Pulmonary artery endothelial cell (primary cell): Measurements from ENCODE around the gene TESMIN. TPM values are rescaled to one million over a fixed set of nuclear protein-coding genes. Genes with fewer than 3 reads are reported as not detected.

Experiments
- DNase-seq: peaks from one replicate; pipeline ENCODE4 v3.0.0-alpha.2; 2011; ENCODE audit warnings: low read depth, low spot score
- total RNA-seq: library from RNA; depleted of rRNA; stranded (reverse); fragments of >200 nt; gene quantifications from 2 replicates; pipeline ENCODE4 v1.2.3, GENCODE V29; 2014

TESMIN gene
- total RNA-seq, result 1.5 and 1.9 TPM in 2 replicates

DNA sequence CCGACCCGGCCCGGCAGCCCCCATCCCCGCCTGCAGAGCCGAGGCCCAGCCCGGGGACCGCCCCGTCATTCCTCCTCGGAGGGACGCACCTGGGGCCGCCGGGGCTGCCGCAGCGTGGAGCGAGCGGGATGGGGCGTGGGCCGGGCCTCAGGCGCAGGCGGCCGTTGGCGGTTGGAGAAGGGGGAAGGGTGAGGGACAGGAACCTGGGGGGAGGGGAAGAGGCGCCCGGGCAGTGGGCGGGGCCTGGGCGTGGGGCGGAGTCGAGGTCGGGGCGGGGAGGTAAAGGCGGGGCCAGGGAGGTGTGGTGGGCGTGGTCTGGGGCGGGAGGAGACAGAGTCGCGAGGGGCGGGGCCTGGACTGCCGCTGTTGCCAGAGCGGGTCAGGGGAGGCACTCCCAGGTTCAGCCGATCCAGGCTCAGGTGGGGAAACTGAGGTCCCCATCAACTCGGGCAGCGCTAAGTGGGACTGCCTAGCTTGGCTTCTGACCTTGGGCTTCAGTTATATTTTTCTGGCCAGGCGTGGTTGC, at the start of gene TESMIN:
Gene TESMIN (minus strand): TSS at position 190 of the 526 bp plus-strand sequence. CDS start 860 bp downstream, outside the sequence.
- peak; percentile 7 for DNase-seq

- DNase-seq, result no peak
Measured at GRCh38 chr11:68798221-68798813, 47.0 kb upstream of the TESMIN start.

DNA sequence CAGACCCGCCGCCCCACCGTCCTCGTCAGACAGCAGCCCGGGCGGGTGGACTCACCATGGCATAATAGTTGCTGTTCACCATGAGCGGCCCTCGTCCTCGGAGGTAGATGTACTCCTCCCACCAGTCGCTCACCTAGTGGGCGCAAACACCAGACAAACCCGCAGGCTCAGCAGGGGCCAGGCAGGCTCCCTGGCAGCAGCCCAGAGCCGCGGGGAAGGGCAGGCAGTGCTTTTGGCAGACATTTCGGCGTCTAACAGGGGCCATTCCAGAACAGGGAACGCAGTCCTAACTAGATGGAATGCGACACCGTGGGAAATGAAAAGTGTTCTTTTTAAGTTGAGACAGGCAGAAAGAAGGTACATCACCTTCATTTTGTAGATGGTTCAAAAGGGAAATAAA, 45.5 kb upstream of the TESMIN start:
- DNase-seq, result no peak

DNA sequence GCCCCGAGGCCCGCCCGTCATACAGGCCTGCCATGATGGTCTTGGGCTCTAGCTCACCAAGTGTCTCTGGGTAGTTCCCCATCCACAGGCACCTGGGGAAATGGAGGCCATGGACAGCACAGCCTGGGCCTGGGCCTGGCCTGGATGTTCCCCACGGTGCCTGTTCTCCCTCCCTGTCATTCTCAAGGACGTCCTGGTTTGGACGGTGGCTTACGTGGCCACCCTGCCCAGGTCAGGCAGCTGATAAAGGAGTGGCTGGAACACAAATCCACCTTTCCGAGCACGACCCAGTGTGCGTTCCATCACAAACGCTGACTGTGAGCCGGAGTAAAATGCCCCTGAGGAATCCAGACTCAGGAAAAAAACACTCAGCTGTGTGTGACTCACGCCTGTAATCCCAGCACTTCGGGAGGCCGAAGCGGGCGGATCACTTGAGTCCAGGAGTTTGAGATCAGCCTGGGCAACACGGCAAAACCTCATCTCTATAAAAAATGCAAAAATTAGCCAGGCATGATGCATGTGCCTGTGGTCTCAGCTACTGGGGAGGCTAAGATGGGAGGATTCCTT, 41.2 kb upstream of the TESMIN start:
- DNase-seq, result no peak

- no peak for DNase-seq
Measured at GRCh38 chr11:68784653-68785052, 33.3 kb upstream of the TESMIN start.

DNA sequence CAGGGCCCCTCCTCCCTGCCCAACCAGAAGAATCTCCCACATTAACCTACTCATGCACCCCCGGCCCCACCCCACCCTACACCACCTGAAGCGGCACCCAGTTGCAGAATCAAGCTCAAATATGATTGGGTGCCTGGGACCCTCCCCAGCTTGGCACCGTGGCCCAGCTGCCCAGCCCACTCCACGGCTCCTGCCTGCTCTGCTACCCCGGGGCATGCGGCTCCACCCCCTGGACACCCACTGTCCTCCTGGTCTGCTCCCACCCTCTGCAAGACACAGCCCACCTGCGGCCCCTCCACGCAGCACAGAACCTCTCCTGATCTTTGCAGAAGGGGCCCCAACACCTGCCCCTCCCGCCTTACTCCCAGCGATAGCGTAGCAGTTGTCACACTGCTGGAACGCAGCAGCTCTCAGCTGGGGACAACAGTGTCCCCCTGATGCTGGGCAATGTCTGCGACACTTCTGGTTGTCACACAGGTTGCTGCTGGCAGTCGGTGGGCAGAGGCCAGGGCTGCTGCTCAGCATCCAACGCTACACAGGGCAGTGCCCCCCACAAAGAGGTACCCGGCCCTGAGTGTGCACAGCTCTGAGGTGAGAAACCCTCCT, 32.0 kb upstream of the TESMIN start:
- DNase-seq, result no peak

- no peak for DNase-seq
Measured at GRCh38 chr11:68782711-68783110, 31.4 kb upstream of the TESMIN start.

DNA sequence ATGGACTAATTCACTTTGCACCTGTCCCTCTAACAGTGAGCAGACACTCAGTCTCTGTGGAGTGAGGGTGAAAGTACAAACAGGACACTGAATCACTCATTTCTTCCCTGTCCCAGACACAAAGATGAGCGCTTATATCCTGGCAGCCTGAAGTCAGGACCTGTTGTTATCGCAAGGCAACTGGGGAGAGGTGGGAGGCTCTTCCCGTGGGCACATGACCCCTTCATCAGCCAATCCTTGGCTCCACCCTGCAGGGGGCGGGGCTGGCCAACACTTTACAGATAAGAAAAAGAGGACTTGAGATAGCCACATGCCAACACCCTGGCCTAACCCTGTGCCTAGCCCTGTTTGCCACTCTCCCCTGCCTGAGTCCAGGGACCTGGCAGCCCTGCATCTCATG, 29.5 kb upstream of the TESMIN start:
- DNase-seq, result peak; percentile 5

- no peak for DNase-seq
Measured at GRCh38 chr11:68778205-68778604, 26.9 kb upstream of the TESMIN start.

- DNase-seq, result no peak
Measured at GRCh38 chr11:68776442-68777235, 25.3 kb upstream of the TESMIN start.

- no peak for DNase-seq
Measured at GRCh38 chr11:68775951-68776388, 24.6 kb upstream of the TESMIN start.

- no peak for DNase-seq
Measured at GRCh38 chr11:68774194-68774585, 22.9 kb upstream of the TESMIN start.

- DNase-seq, result no peak
Measured at GRCh38 chr11:68773521-68774193, 22.3 kb upstream of the TESMIN start.

DNA sequence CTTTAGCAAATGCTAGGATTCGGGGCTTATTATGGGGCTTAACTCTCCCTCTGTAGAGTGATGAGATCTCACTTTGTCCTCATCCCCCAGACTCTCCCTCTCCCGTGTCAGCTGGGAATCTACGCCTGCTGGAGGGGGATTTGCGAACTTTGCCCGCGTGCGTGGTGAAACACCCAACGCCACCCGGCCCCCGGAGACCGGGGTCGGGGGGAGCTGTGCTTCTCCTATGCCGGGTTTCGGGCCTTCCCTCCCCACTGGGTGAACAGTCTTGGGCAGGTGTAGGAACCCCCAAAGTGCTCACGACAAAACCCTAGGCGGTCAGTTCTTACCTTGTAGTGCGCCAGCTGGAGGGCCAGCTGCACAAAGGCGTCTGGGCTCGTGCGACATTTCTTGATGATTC, 21.6 kb upstream of the TESMIN start:
- DNase-seq, result no peak

- DNase-seq, result no peak
Measured at GRCh38 chr11:68770781-68771180, 19.5 kb upstream of the TESMIN start.

- no peak for DNase-seq
Measured at GRCh38 chr11:68767672-68768071, 16.4 kb upstream of the TESMIN start.

- DNase-seq, result no peak
Measured at GRCh38 chr11:68766786-68767185, 15.5 kb upstream of the TESMIN start.

DNA sequence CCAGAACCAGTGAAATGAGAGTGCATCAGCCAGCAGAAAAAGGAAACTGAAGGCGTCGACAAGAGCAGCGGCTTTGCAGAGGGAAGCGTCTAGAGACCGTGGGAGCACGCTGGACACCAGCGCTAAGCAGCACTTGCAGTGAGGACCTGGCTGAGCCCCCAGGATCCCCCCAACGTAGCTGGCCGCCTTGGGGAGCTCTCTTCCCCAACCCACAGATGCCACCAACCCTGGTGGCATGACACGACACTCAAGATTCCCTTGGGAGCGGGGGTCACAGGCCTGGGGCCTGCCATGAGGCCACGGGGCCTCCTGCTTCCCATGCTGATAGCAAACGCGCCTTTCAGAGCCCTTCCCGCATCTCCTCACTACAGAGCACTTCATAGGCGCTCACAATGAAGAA, 13.4 kb upstream of the TESMIN start:
- DNase-seq, result no peak

- no peak for DNase-seq
Measured at GRCh38 chr11:68763926-68764657, 12.8 kb upstream of the TESMIN start.

DNA sequence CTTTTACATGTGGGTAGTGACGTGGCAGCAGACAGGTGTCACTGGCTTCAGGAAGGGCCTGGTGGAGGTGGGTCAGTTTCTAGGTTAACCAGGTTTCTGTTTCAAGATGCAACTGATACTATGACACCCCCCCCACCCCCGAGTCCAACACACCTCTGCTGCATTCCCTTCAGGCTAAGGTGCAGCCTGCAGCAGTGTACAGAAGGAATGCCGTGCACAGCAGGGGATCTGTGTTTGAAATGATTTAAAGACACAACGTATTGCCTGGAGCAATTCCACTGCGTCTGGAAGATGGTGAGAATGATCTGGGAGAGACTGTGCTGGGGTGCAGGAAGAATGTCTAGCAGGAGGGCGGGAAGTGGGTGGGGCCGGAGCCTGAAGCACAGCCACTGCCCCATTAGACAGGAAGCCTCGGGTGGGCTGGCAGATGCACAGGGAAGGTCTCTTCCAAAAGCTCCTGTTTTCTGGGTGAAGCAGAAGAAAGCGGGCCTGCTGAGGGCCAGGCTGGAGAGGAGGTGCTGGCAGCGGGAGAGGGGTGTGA, 11.9 kb upstream of the TESMIN start:
- DNase-seq, result no peak
